ENCODE measurements around the gene ILDR2.

The ILDR2 gene

DNA sequence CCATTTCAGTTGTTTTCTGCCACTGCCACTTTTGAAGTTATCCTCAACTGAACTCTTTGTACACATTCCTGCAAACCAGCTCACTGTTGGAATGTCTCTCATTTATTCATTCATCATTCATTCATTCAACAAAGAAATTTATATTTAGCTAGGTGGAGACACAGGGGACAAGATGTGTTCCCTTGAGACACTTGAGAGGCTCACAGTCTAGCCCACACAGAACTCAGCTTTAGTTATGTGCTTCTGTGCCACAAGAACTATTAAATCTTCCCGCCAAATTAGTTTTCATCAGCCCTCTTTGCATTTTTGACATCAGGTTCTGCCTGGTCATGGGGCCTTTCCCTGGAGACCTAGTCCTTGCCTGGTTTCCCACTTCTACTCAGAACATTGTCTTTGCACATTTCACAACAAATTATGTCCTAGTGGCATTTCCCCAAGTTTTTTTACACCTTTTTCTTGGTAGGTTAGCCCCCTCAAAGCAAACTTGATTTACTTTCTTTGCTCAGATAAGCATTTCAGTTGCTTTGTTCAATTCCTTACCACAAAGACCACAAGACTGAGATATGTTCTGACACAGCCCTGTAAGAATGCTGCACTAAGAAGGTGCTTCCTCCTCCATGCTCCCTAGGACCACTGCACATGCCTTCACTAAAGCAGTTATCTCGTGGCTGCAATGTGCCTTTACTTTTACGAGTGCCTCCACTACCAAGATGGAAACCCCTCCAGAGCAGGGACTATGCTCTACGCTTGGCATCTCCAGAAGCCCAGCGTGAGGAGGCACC, 31.0 kb downstream of the ILDR2 start:
- no peak overlapping the region for H3K4me3 ChIP-seq (ENCODE audit: low read depth, low read length)
- TF ChIP-seq CTCF (IDR thresholded peaks at IDR 0.05; ENCODE audit: borderline replicate concordance, insufficient read depth, low read depth, low read length) = no peak

DNA sequence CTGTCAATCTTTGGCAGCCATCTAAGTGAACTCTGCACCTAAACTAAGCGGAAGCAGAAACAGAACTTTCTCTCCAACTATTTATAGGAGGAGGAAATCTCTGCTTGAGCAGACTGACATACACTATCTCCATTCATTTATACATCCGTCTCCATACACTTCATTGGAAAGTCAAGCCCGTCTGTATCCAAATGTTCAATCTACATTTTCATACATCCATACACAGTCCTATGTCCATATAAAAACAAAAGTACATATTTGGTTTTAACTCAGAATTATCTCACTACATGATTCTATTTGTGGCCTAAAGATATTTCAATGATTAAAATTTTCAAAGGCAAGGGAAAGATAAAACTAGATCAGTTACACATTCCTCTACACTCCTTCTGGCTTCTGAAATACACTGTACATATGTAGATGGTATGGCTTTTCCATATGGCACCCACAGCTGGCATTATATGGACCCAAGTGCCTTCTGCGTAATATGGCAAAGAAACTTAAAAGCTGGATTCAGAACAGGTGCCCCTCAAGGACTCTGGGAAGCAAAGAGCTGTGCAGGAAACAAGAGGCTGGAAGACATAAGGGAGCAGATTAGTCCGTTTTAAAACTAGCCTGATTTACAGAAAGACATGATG, 35.5 kb downstream of the ILDR2 start:
- TF ChIP-seq CTCF (IDR thresholded peaks at IDR 0.05; ENCODE audit: borderline replicate concordance, insufficient read depth, low read depth, low read length) = no peak
- no peak overlapping the region for H3K4me3 ChIP-seq (ENCODE audit: low read depth, low read length)

- no peak overlapping the region for H3K4me3 ChIP-seq (ENCODE audit: low read depth, low read length)
- TF ChIP-seq CTCF (IDR thresholded peaks at IDR 0.05; ENCODE audit: borderline replicate concordance, insufficient read depth, low read depth, low read length) = no peak
Observed at GRCh38 chr1:166937962-166938361, 37.4 kb downstream of the ILDR2 start.

DNA sequence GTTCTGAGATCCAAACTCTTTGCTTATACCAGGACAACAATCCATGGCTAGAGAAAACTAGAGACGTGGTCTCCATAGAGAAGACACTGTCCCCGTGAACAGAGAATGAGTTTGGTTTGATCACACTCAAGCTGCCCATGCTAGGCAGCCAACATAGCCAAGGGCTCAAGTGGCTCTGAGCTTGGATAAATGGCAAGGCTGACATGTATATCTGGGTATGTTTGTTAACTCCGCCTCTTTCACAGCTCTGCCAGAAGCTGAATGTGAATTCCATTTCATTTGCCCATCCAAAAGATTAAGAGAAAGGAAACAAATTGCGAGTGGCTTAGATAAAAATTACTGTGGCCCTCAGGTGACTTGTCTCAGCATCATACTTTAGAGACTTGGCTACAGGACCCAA, 38.0 kb downstream of the ILDR2 start:
- TF ChIP-seq CTCF (IDR thresholded peaks at IDR 0.05; ENCODE audit: borderline replicate concordance, insufficient read depth, low read depth, low read length) = no peak

GRCh38 chr1:166933633-166934032, 41.7 kb downstream of the ILDR2 start:
- TF ChIP-seq CTCF (IDR thresholded peaks at IDR 0.05; ENCODE audit: borderline replicate concordance, insufficient read depth, low read depth, low read length) = no peak
- no peak overlapping the region for H3K4me3 ChIP-seq (ENCODE audit: low read depth, low read length)

More for the DNA sequence above, 38.0 kb downstream of the ILDR2 start:
- no peak overlapping the region for H3K4me3 ChIP-seq (ENCODE audit: low read depth, low read length)

GRCh38 chr1:166933140-166933539, 42.2 kb downstream of the ILDR2 start:
- TF ChIP-seq CTCF (IDR thresholded peaks at IDR 0.05; ENCODE audit: borderline replicate concordance, insufficient read depth, low read depth, low read length) = no peak
- H3K4me3 ChIP-seq (ENCODE audit: low read depth, low read length) = no peak overlapping the region

GRCh38 chr1:166929911-166930310, 45.4 kb downstream of the ILDR2 start:
- H3K4me3 ChIP-seq (ENCODE audit: low read depth, low read length) = no peak overlapping the region
- no peak for TF ChIP-seq CTCF (IDR thresholded peaks at IDR 0.05; ENCODE audit: borderline replicate concordance, insufficient read depth, low read depth, low read length)
